HepG2 (cell line): ENCODE data around the gene C1QL2. TPM values are rescaled to one million over a fixed set of nuclear protein-coding genes. Genes with fewer than 3 reads are reported as not detected.

Source experiments
- ATAC-seq: fragments of 200-7000 bp; cut with Tn5 transposase; 3 replicates; pipeline ENCODE4 v1.9.1; 2020; ENCODE audit warnings: mild to moderate bottlenecking, moderate library complexity
- BruUV-seq: library from RNA; stranded (reverse); fragments of 400-500 nt; replicated peaks from 2 replicates; lab custom pipeline; 2021; lab: Mats Ljungman, UMichigan
- CTCF ChIA-PET: fragments of 300-600 bp; formaldehyde crosslinking; extraction: SDS; loops from one replicate; lab custom pipeline; 2021; ENCODE audit warnings: low total read pairs, inconsistent platforms, low intra/inter-chr PET ratio; lab: Yijun Ruan, JAX
- POLR2A ChIA-PET: fragments of 350-600 bp; sonication (Branson Sonifier 250); formaldehyde crosslinking; loops from one replicate; lab custom pipeline; 2020; ENCODE audit warnings: antibody characterized with exemption, inconsistent platforms; lab: Yijun Ruan, JAX
- DNase-seq: peaks from one replicate; pipeline ENCODE4 v3.0.0-alpha.2; 2015; ENCODE audit warnings: low spot score
- FAIRE-seq: peaks from 3 replicates; lab custom pipeline; 2011; peaks lifted over from hg19 to GRCh38; lab: Jason Lieb, UNC
- H2AFZ ChIP-seq: one replicate; pipeline ENCODE4 v1.6.1; 2011; ENCODE audit warnings: low read length, inconsistent platforms
- H3K27ac ChIP-seq: fragments of 300-600 bp; 3 replicates; pipeline ENCODE4 v1.8.0; 2011; ENCODE audit warnings: mixed run types, mild to moderate bottlenecking, mixed read lengths, low read length, inconsistent platforms; ENCODE audit not compliant: insufficient read depth; ENCODE audit errors: extremely low read length
- H3K27me3 ChIP-seq, 2 experiments: fragments of 200-600 bp in 1 of 2; 2 replicates in 1 of 2; 3 replicates in 1 of 2; pipeline versions ENCODE4 v1.6.0 to v1.8.0; 2011; ENCODE audit warnings: low read length in 2 of 2, mild to moderate bottlenecking in 2 of 2, moderate library complexity in 2 of 2, inconsistent platforms in 1 of 2; ENCODE audit not compliant: insufficient read depth in 2 of 2, control insufficient read depth in 1 of 2
- H3K36me3 ChIP-seq, 2 experiments: fragments of 200-600 bp in 1 of 2; replicated peaks in 1 of 2; 2 replicates in 1 of 2; 3 replicates in 1 of 2; pipeline versions ENCODE4 v1.5.1 to v1.8.0; 2011; ENCODE audit warnings: low read length in 2 of 2, inconsistent platforms in 1 of 2; ENCODE audit not compliant: insufficient read depth in 2 of 2, control insufficient read depth in 1 of 2
- H3K4me1 ChIP-seq: 2 replicates; pipeline ENCODE4 v1.5.1; 2012; ENCODE audit warnings: low read length, inconsistent platforms; ENCODE audit not compliant: insufficient read depth
- H3K4me2 ChIP-seq: 2 replicates; pipeline ENCODE4 v1.6.0; 2011; ENCODE audit warnings: low read depth, low read length, inconsistent platforms
- H3K4me3 ChIP-seq, 3 experiments: fragments of 200-600 bp in 1 of 3; sonication (generic), shearing (Covaris generic) in 1 of 3; replicated peaks in 1 of 3; 2 replicates each; pipeline ENCODE4 v1.5.1; 2011 to 2016; ENCODE audit warnings: low read length in 3 of 3, inconsistent platforms in 2 of 3, low read depth in 2 of 3, mild to moderate bottlenecking in 2 of 3, control low read depth in 1 of 3, mixed read lengths in 1 of 3; ENCODE audit not compliant: insufficient read depth in 1 of 3
- H3K79me2 ChIP-seq: one replicate; pipeline ENCODE4 v1.6.1; 2011; ENCODE audit warnings: low read length, inconsistent platforms; ENCODE audit not compliant: insufficient read depth
- H3K9ac ChIP-seq: 2 replicates; pipeline ENCODE4 v1.6.0; 2011; ENCODE audit warnings: mild to moderate bottlenecking, low read depth, low read length, inconsistent platforms; ENCODE audit not compliant: insufficient read depth
- H3K9me3 ChIP-seq: 2 replicates; pipeline ENCODE4 v1.5.1; 2012; ENCODE audit warnings: mild to moderate bottlenecking, low read length
- H4K20me1 ChIP-seq: 2 replicates; pipeline ENCODE4 v1.6.0; 2011; ENCODE audit warnings: inconsistent platforms, mild to moderate bottlenecking, low read length, moderate library complexity; ENCODE audit not compliant: insufficient read depth
- FOSL2 ChIP-seq: sonication (generic); formaldehyde crosslinking; IDR thresholded peaks from 2 replicates; pipeline ENCODE4 v1.4.0; 2020; ENCODE audit warnings: missing genetic modification reagents
- FOXK1 ChIP-seq: sonication (generic); formaldehyde crosslinking; IDR thresholded peaks from 2 replicates; pipeline ENCODE4 v1.4.0; 2020; ENCODE audit warnings: low read depth, missing genetic modification reagents, borderline replicate concordance
- HOXA5 ChIP-seq: sonication (generic); formaldehyde crosslinking; IDR thresholded peaks from 2 replicates; pipeline ENCODE4 v1.4.0; 2020; ENCODE audit warnings: missing genetic modification reagents
- MYC ChIP-seq: sonication (generic); formaldehyde crosslinking; IDR thresholded peaks from 2 replicates; pipeline ENCODE4 v1.9.0; 2021; ENCODE audit warnings: missing genetic modification reagents, borderline replicate concordance
- NFE2L1 ChIP-seq: sonication (generic); formaldehyde crosslinking; IDR thresholded peaks from 2 replicates; pipeline ENCODE4 v1.4.0; 2020; ENCODE audit warnings: missing genetic modification reagents, mild to moderate bottlenecking, borderline replicate concordance
- NFKB2 ChIP-seq: sonication (generic); formaldehyde crosslinking; IDR thresholded peaks from 2 replicates; pipeline ENCODE4 v1.4.0; 2020; ENCODE audit warnings: missing genetic modification reagents, borderline replicate concordance
- NRL ChIP-seq: sonication (generic); formaldehyde crosslinking; IDR thresholded peaks from 2 replicates; pipeline ENCODE4 v1.5.0; 2020; ENCODE audit warnings: missing genetic modification reagents, mild to moderate bottlenecking, moderate library complexity, borderline replicate concordance
- RAD51 ChIP-seq: fragments of 450-650 bp; IDR thresholded peaks from 2 replicates; pipeline ENCODE4 v1.6.1; 2016; ENCODE audit warnings: borderline replicate concordance
- RBAK ChIP-seq: sonication (generic); formaldehyde crosslinking; IDR thresholded peaks from 2 replicates; pipeline ENCODE4 v1.5.1; 2020; ENCODE audit warnings: mild to moderate bottlenecking, missing genetic modification reagents
- SNAI1 ChIP-seq: sonication (generic); formaldehyde crosslinking; IDR thresholded peaks from 2 replicates; pipeline ENCODE4 v1.5.0; 2020; ENCODE audit warnings: mild to moderate bottlenecking, missing genetic modification reagents, borderline replicate concordance
- SNRNP70 ChIP-seq: fragments of 200-400 bp; formaldehyde crosslinking; IDR thresholded peaks from 2 replicates; pipeline ENCODE4 v1.6.1; 2017; ENCODE audit warnings: mild to moderate bottlenecking, low read depth, low read length, moderate library complexity
- ZC3H4 ChIP-seq: sonication (generic); formaldehyde crosslinking; IDR thresholded peaks from 2 replicates; pipeline ENCODE4 v1.4.0; 2020; ENCODE audit warnings: missing genetic modification reagents, borderline replicate concordance
- WGBS: methylation state at CpG from one replicate; pipeline ENCODE4 v1.1.6; 2017; ENCODE audit warnings: low lambda C conversion rate; 5-methylcytosine and 5-hydroxymethylcytosine counted together
- in situ Hi-C: cut with HindIII; loops from 2 replicates; pipeline ENCODE4 v1.10.0; 2017; ENCODE audit warnings: low pct_unique_long_range_greater_than_20kb; ENCODE audit not compliant: extremely low pct_ligation_motif_present
- intact Hi-C: fragments of 100-400 bp; cut with micrococcal nuclease; formaldehyde crosslinking; loops from one replicate; pipeline ENCODE4 v1.10.0; 2022; ENCODE audit not compliant: unreplicated experiment
- polyA plus RNA-seq, 8 experiments: library from polyadenylated mRNA; depleted of rRNA in 3 of 8; stranded (reverse) in 7 of 8; unstranded in 1 of 8; fragments of >200 nt; fragmentation: Illumina TruSeq in 4 of 8; extraction: Trizol in 4 of 8; gene quantifications; 2 replicates each; pipeline versions ENCODE4 v1.2.1 to v1.2.3, GENCODE V29; 2011 to 2016; ENCODE audit warnings: low read depth in 4 of 8, missing spikeins in 1 of 8, mixed read lengths in 1 of 8; ENCODE audit not compliant: insufficient read depth in 1 of 8
- total RNA-seq, 5 experiments: library from RNA; depleted of rRNA; stranded (reverse); fragments of >200 nt; fragmentation: Illumina TruSeq; extraction: Trizol; gene quantifications; 2 replicates each; pipeline ENCODE4 v1.2.3, GENCODE V29; 2016; ENCODE audit warnings: low read depth in 1 of 5
- TF ChIP-seq, protein P1 (sequence below): sonication (generic); formaldehyde crosslinking; IDR thresholded peaks from 2 replicates; pipeline ENCODE4 v1.5.1; 2020; ENCODE audit warnings: mild to moderate bottlenecking, moderate library complexity, missing genetic modification reagents
- TF ChIP-seq, protein P2 (sequence below): sonication (generic); formaldehyde crosslinking; IDR thresholded peaks from 2 replicates; pipeline ENCODE4 v1.4.0; 2020; ENCODE audit warnings: missing genetic modification reagents
- TF ChIP-seq, protein P3 (sequence below): sonication (generic); formaldehyde crosslinking; IDR thresholded peaks from 2 replicates; pipeline ENCODE4 v1.8.0; 2022; ENCODE audit warnings: low read depth, missing genetic modification reagents
- TF ChIP-seq, protein P4 (sequence below): sonication (generic); formaldehyde crosslinking; IDR thresholded peaks from 2 replicates; pipeline ENCODE4 v1.5.0; 2020; ENCODE audit warnings: missing genetic modification reagents
- TF ChIP-seq, protein P5 (sequence below): sonication (generic); formaldehyde crosslinking; IDR thresholded peaks from 2 replicates; pipeline ENCODE4 v1.8.1; 2023; ENCODE audit warnings: mild to moderate bottlenecking, missing genetic modification reagents, borderline replicate concordance

The C1QL2 gene
- total and polyA plus RNA-seq, 2 of the 13 experiments (the other 11 are each of a cell fraction or from before 2014, with no cell fraction given) = not detected

DNA sequence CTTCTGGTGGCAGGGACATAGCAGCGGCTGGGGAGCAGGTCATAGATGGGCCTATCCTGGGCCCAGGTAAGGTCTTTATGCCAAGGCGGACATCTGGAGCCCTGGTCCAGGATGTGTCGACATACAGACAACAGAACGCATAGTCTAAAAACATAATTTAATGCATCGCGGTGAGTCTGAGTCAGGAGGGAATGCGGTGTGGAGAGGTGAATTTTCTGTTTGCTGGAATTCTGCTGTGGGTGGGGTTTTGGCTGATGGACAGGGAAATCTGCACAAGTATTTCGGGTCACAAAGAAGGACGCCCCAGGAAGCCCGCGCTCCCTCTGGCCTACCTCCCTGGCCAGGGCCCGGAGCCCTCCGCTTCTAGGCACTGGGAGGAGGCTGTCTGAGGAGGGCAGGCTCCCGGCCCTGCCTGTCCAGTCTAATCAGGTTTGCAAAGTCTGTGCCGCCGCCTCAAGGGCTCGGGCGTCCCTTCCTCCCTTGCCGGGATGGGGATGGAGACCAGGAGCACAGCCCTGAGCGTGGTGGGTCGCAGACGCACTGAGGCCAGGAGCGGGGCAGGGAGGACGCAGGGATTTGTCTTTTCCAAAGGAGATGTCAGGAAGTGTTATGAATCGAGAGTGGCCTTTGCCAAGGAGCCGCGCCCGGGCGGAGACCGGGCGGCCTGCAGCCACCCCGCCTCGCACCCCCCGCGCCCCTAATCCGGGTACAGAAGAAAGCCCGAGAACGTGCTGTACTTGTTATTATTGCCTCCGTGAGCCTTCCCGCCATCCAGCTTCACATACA is 2.3 kb downstream of the C1QL2 start (continued):
- TF ChIP-seq, protein P1, sequence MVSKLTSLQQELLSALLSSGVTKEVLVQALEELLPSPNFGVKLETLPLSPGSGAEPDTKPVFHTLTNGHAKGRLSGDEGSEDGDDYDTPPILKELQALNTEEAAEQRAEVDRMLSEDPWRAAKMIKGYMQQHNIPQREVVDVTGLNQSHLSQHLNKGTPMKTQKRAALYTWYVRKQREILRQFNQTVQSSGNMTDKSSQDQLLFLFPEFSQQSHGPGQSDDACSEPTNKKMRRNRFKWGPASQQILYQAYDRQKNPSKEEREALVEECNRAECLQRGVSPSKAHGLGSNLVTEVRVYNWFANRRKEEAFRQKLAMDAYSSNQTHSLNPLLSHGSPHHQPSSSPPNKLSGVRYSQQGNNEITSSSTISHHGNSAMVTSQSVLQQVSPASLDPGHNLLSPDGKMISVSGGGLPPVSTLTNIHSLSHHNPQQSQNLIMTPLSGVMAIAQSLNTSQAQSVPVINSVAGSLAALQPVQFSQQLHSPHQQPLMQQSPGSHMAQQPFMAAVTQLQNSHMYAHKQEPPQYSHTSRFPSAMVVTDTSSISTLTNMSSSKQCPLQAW = no peak
- TF ChIP-seq RBAK (CRISPR knock-in tag) (no peak), MYC (CRISPR knock-in tag) (no peak), NFKB2 (CRISPR knock-in tag) (no peak)
- TF ChIP-seq, all 625 proteins: peak for 0

DNA sequence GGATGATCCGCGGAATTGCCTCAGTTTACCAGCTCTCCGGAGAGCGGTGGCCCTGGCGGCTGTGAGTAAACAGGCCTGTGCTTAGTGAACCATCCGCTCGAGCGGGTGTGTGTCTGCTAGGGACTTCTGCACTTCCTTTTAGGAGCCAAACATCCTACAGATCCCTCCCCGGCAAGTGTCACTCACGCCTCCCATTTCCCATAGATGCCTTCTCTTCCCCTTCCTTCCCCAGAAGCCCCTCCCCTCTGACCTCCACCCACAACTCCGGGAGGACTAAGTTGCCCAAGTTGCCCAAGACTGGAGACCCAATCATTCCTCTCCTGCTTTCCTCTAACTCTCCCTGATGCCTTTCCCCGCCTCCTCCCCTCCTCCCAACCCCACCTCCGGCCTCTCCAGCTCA is 2.9 kb downstream of the C1QL2 start:
- DNase-seq = no peak
- no peak overlapping the region for H3K27ac ChIP-seq
- no TSS peak for BruUV-seq
- H3K79me2 ChIP-seq = no peaks in the 10 kb centered on the region
- no peak overlapping the region for H3K9ac ChIP-seq
- in situ Hi-C loops = no loop called here
- H3K4me2 ChIP-seq = no peak overlapping the region
- no peaks in the 10 kb centered on the region for H3K9me3 ChIP-seq
- no peak overlapping the region for H2AFZ ChIP-seq
- no peak for ATAC-seq
- H3K36me3 ChIP-seq = no peaks in the 10 kb centered on the region
- ChIA-PET POLR2A (no interaction called here), CTCF (no interaction called here)
- H4K20me1 ChIP-seq = no peaks in the 10 kb centered on the region
- whole genome bisulfite sequencing = 13% methylated on average over 12 of the region's 13 CpGs
- no peaks in the 10 kb centered on the region for H3K4me1 ChIP-seq
- intact Hi-C loops = no loop called here
- peaks cover 12 to 74% of the 10 kb centered on the region in 2 experiments; a peak in 4 of 5 replicates for H3K27me3 ChIP-seq
- H3K4me3 ChIP-seq = no peak overlapping the region
- FAIRE-seq = no peak
- TF ChIP-seq ZC3H4 (no peak), SNAI1 (CRISPR knock-in tag) (no peak), NRL (CRISPR knock-in tag) (no peak), HOXA5 (CRISPR knock-in tag) (no peak), FOSL2 (CRISPR knock-in tag) (no peak), RAD51 (no peak), NFE2L1 (no peak), SNRNP70 (no peak), FOXK1 (no peak)
- TF ChIP-seq, protein P2, sequence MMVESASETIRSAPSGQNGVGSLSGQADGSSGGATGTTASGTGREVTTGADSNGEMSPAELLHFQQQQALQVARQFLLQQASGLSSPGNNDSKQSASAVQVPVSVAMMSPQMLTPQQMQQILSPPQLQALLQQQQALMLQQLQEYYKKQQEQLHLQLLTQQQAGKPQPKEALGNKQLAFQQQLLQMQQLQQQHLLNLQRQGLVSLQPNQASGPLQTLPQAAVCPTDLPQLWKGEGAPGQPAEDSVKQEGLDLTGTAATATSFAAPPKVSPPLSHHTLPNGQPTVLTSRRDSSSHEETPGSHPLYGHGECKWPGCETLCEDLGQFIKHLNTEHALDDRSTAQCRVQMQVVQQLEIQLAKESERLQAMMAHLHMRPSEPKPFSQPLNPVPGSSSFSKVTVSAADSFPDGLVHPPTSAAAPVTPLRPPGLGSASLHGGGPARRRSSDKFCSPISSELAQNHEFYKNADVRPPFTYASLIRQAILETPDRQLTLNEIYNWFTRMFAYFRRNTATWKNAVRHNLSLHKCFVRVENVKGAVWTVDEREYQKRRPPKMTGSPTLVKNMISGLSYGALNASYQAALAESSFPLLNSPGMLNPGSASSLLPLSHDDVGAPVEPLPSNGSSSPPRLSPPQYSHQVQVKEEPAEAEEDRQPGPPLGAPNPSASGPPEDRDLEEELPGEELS (CRISPR knock-in tag) = no peak
- TF ChIP-seq, protein P3, sequence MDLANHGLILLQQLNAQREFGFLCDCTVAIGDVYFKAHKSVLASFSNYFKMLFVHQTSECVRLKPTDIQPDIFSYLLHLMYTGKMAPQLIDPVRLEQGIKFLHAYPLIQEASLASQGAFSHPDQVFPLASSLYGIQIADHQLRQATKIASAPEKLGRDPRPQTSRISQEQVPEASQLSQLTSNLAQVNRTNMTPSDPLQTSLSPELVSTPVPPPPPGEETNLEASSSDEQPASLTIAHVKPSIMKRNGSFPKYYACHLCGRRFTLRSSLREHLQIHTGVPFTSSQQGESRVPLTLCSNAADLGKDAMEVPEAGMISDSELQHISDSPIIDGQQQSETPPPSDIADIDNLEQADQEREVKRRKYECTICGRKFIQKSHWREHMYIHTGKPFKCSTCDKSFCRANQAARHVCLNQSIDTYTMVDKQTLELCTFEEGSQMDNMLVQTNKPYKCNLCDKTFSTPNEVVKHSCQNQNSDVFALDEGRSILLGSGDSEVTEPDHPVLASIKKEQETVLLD (CRISPR knock-in tag) = no peak
- TF ChIP-seq, protein P4, sequence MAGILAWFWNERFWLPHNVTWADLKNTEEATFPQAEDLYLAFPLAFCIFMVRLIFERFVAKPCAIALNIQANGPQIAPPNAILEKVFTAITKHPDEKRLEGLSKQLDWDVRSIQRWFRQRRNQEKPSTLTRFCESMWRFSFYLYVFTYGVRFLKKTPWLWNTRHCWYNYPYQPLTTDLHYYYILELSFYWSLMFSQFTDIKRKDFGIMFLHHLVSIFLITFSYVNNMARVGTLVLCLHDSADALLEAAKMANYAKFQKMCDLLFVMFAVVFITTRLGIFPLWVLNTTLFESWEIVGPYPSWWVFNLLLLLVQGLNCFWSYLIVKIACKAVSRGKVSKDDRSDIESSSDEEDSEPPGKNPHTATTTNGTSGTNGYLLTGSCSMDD (CRISPR knock-in tag) = no peak
- TF ChIP-seq, protein P5, sequence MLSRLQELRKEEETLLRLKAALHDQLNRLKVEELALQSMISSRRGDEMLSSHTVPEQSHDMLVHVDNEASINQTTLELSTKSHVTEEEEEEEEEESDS (CRISPR knock-in tag) = no peak
